H1 (cell line): ENCODE measurements around the gene SSBP3. TPM values are rescaled to one million over a fixed set of nuclear protein-coding genes. Genes with fewer than 3 reads are reported as not detected.

Experiments
- CTCF ChIA-PET: fragments of 300-600 bp; sonication (Branson Sonifier 250); formaldehyde crosslinking; loops from one replicate; lab custom pipeline; 2021; ENCODE audit not compliant: partially characterized antibody; lab: Charles Lee
- POLR2A ChIA-PET: fragments of 300-600 bp; sonication (Branson Sonifier 250); formaldehyde crosslinking; loops from one replicate; lab custom pipeline; 2021; ENCODE audit warnings: inconsistent platforms; ENCODE audit not compliant: partially characterized antibody; lab: Charles Lee
- DNase-seq, 2 experiments: peaks; one replicate each; pipeline versions ENCODE4 v3.0.0 to v3.0.0-alpha.2; 2010 to 2022; ENCODE audit warnings: low spot score in 2 of 2, low read depth in 1 of 2, mixed read lengths in 1 of 2
- FAIRE-seq: peaks from 2 replicates; lab custom pipeline; 2011; peaks lifted over from hg19 to GRCh38; lab: Jason Lieb, UNC
- H2AFZ ChIP-seq: 2 replicates; pipeline ENCODE4 v1.8.1; 2012; ENCODE audit warnings: low read length, inconsistent platforms
- H2AK5ac ChIP-seq: 2 replicates; pipeline ENCODE4 v1.6.1; 2013; ENCODE audit warnings: low read depth, low read length
- H2BK120ac ChIP-seq: replicated peaks from 2 replicates; pipeline ENCODE3; 2013; ENCODE audit warnings: low read depth, low read length, inconsistent platforms
- H2BK12ac ChIP-seq: 2 replicates; pipeline ENCODE4 v1.6.1; 2013; ENCODE audit warnings: low read depth, low read length
- H2BK15ac ChIP-seq: 2 replicates; pipeline ENCODE4 v1.6.1; 2013; ENCODE audit warnings: low read length
- H2BK20ac ChIP-seq: 2 replicates; pipeline ENCODE4 v1.6.1; 2013; ENCODE audit warnings: low read length
- H2BK5ac ChIP-seq: 2 replicates; pipeline ENCODE4 v1.6.1; 2013; ENCODE audit warnings: low read depth, low read length
- H3K14ac ChIP-seq: 2 replicates; pipeline ENCODE4 v1.6.1; 2013; ENCODE audit warnings: inconsistent platforms; ENCODE audit not compliant: insufficient read length
- H3K18ac ChIP-seq: 2 replicates; pipeline ENCODE4 v1.6.1; 2013; ENCODE audit warnings: low read length; ENCODE audit errors: extremely low read depth
- H3K23ac ChIP-seq: 2 replicates; pipeline ENCODE4 v1.6.1; 2013; ENCODE audit warnings: inconsistent platforms; ENCODE audit not compliant: insufficient read length
- H3K23me2 ChIP-seq: 2 replicates; pipeline ENCODE4 v1.6.1; 2013; ENCODE audit warnings: low read depth, low read length
- H3K27ac ChIP-seq: 2 replicates; pipeline ENCODE4 v1.6.1; 2011; ENCODE audit warnings: low read depth, low read length, inconsistent platforms
- H3K27me3 ChIP-seq, 4 experiments: replicated peaks in 1 of 4; 1 replicate in 1 of 4; 2 replicates in 3 of 4; pipeline versions ENCODE4 v1.6.1 to v1.8.1; 2011 to 2013; ENCODE audit warnings: low read length in 3 of 4, mild to moderate bottlenecking in 3 of 4, inconsistent platforms in 2 of 4, mixed read lengths in 2 of 4, moderate library complexity in 1 of 4; ENCODE audit not compliant: control insufficient read depth in 3 of 4, insufficient read depth in 3 of 4; ENCODE audit errors: extremely low read depth in 1 of 4
- H3K36me3 ChIP-seq, 4 experiments: 2 replicates each; pipeline versions ENCODE4 v1.6.1 to v1.8.1; 2011 to 2013; ENCODE audit warnings: mild to moderate bottlenecking in 4 of 4, low read length in 3 of 4, moderate library complexity in 2 of 4, control low read depth in 1 of 4, inconsistent platforms in 1 of 4; ENCODE audit not compliant: insufficient read depth in 4 of 4, control insufficient read depth in 2 of 4
- H3K4ac ChIP-seq: replicated peaks from 2 replicates; pipeline ENCODE3; 2013; ENCODE audit warnings: low read length, low read depth, mixed read lengths, inconsistent platforms; ENCODE audit not compliant: insufficient read length
- H3K4me1 ChIP-seq, 4 experiments: replicated peaks in 1 of 4; 1 replicate in 1 of 4; 2 replicates in 3 of 4; pipeline versions ENCODE4 v1.6.1 to v1.8.1; 2011 to 2013; ENCODE audit warnings: low read length in 3 of 4, inconsistent platforms in 2 of 4, mixed read lengths in 1 of 4; ENCODE audit not compliant: insufficient read depth in 4 of 4, control insufficient read depth in 3 of 4
- H3K4me2 ChIP-seq, 2 experiments: 2 replicates each; pipeline versions ENCODE4 v1.6.1 to v1.8.1; 2011 to 2013; ENCODE audit warnings: low read depth in 2 of 2, low read length in 2 of 2, control low read depth in 1 of 2, inconsistent platforms in 1 of 2, mild to moderate bottlenecking in 1 of 2; ENCODE audit not compliant: insufficient read depth in 1 of 2
- H3K4me3 ChIP-seq, 4 experiments: fragments of 200-600, 300-600 bp in 1 of 4; sonication (generic), shearing (Covaris generic), sonication (Bioruptor Twin) in 1 of 4; 2 replicates each; pipeline versions ENCODE4 v1.5.1 to v1.8.1; 2011 to 2016; ENCODE audit warnings: low read length in 4 of 4, low read depth in 3 of 4, control low read depth in 2 of 4, inconsistent platforms in 2 of 4, mild to moderate bottlenecking in 2 of 4, mixed read lengths in 1 of 4, moderate library complexity in 1 of 4; ENCODE audit not compliant: insufficient read depth in 2 of 4; ENCODE audit errors: extremely low read depth in 1 of 4
- H3K56ac ChIP-seq: replicated peaks from 2 replicates; pipeline ENCODE3; 2013; ENCODE audit warnings: low read depth, mild to moderate bottlenecking, mixed read lengths, low read length, inconsistent platforms; ENCODE audit not compliant: insufficient read length
- H3K79me1 ChIP-seq: 2 replicates; pipeline ENCODE4 v1.6.1; 2013; ENCODE audit warnings: low read depth, low read length, control low read depth
- H3K79me2 ChIP-seq, 2 experiments: 2 replicates each; pipeline versions ENCODE4 v1.6.1 to v1.8.1; 2012 to 2013; ENCODE audit warnings: low read length in 2 of 2, mild to moderate bottlenecking in 2 of 2, inconsistent platforms in 1 of 2; ENCODE audit not compliant: insufficient read depth in 2 of 2, control insufficient read depth in 1 of 2
- H3K9ac ChIP-seq, 4 experiments: replicated peaks in 1 of 4; 1 replicate in 1 of 4; 2 replicates in 3 of 4; pipeline versions ENCODE4 v1.6.1 to v1.8.1; 2011 to 2013; ENCODE audit warnings: low read depth in 3 of 4, low read length in 3 of 4, control low read depth in 2 of 4, mild to moderate bottlenecking in 2 of 4, moderate library complexity in 2 of 4, inconsistent platforms in 1 of 4; ENCODE audit errors: extremely low read depth in 1 of 4
- H3K9me3 ChIP-seq, 2 experiments: 2 replicates each; pipeline versions ENCODE4 v1.6.1 to v1.8.1; 2012 to 2013; ENCODE audit warnings: mild to moderate bottlenecking in 2 of 2, moderate library complexity in 2 of 2, control low read depth in 1 of 2, inconsistent platforms in 1 of 2, low read depth in 1 of 2, low read length in 1 of 2, mixed read lengths in 1 of 2; ENCODE audit not compliant: insufficient read depth in 2 of 2
- H4K20me1 ChIP-seq, 2 experiments: replicated peaks in 1 of 2; 2 replicates each; pipeline versions ENCODE3 to v1.8.1; 2011 to 2013; ENCODE audit warnings: inconsistent platforms in 2 of 2, low read length in 2 of 2, mild to moderate bottlenecking in 1 of 2; ENCODE audit not compliant: insufficient read depth in 2 of 2, control insufficient read depth in 1 of 2
- H4K5ac ChIP-seq: 2 replicates; pipeline ENCODE4 v1.6.1; 2013; ENCODE audit warnings: low read length, low read depth, mixed read lengths, inconsistent platforms; ENCODE audit not compliant: insufficient read length
- H4K8ac ChIP-seq: 2 replicates; pipeline ENCODE4 v1.8.0; 2013; ENCODE audit warnings: mild to moderate bottlenecking, moderate library complexity, low read length, inconsistent platforms; ENCODE audit not compliant: insufficient read depth; ENCODE audit errors: extremely low read depth
- H4K91ac ChIP-seq: replicated peaks from 2 replicates; pipeline ENCODE3; 2013; ENCODE audit warnings: low read length, mixed read lengths, inconsistent platforms; ENCODE audit not compliant: insufficient read length
- ATF2 ChIP-seq: IDR thresholded peaks from 2 replicates; pipeline ENCODE4 v1.6.1; 2012; ENCODE audit warnings: low read length, inconsistent platforms
- HDAC2 ChIP-seq, 2 experiments: fragments of 300-600 bp in 1 of 2; sonication (generic) in 1 of 2; IDR thresholded peaks; 2 replicates each; pipeline ENCODE4 v1.6.1; 2011 to 2012; ENCODE audit warnings: low read depth in 2 of 2, low read length in 2 of 2, mild to moderate bottlenecking in 2 of 2, moderate library complexity in 2 of 2, borderline replicate concordance in 1 of 2, inconsistent platforms in 1 of 2
- POLR2A ChIP-seq, 2 experiments: IDR thresholded peaks; 1 replicate in 1 of 2; 2 replicates in 1 of 2; pipeline ENCODE4 v1.6.1; 2011; ENCODE audit warnings: low read depth in 2 of 2, low read length in 2 of 2, mild to moderate bottlenecking in 2 of 2; ENCODE audit errors: control extremely low read depth in 1 of 2
- POLR2AphosphoS5 ChIP-seq: IDR thresholded peaks from 2 replicates; pipeline ENCODE4 v1.6.1; 2011; ENCODE audit warnings: low read depth, low read length
- RNF2 ChIP-seq: fragments of 200-900, 300-1000 bp; sonication (generic); IDR thresholded peaks from 2 replicates; pipeline ENCODE4 v1.7.1; 2016; ENCODE audit warnings: borderline replicate concordance, low read depth, mild to moderate bottlenecking, antibody characterized with exemption, low read length; ENCODE audit not compliant: poor library complexity, severe bottlenecking; ENCODE audit errors: missing control alignments
- SIRT6 ChIP-seq: IDR thresholded peaks from one replicate; pipeline ENCODE4 v1.7.1; 2012; ENCODE audit warnings: low read length, inconsistent platforms
- SUZ12 ChIP-seq: fragments of 200-600 bp; sonication (generic); IDR thresholded peaks from 2 replicates; pipeline ENCODE4 v1.6.1; 2012; ENCODE audit warnings: mild to moderate bottlenecking, inconsistent platforms, low read length, moderate library complexity, mixed read lengths
- TCF12 ChIP-seq: IDR thresholded peaks from 2 replicates; pipeline ENCODE4 v1.6.1; 2011; ENCODE audit warnings: low read depth, mild to moderate bottlenecking, low read length
- YY1 ChIP-seq: IDR thresholded peaks from 2 replicates; pipeline ENCODE4 v1.6.1; 2011; ENCODE audit warnings: low read depth, mild to moderate bottlenecking, low read length
- WGBS, 2 experiments: shearing (Covaris generic) in 1 of 2; methylation state at CpG; one replicate each; pipeline versions ENCODE4 v1.1.6 to v1.1.7; 2013 to 2015; ENCODE audit warnings: low lambda C conversion rate in 2 of 2, mixed read lengths in 2 of 2, inconsistent platforms in 1 of 2, low coverage in 1 of 2, missing lambda C conversion rate in 1 of 2; ENCODE audit not compliant: insufficient replicate concordance in 2 of 2, insufficient coverage in 1 of 2, insufficient read length in 1 of 2; ENCODE audit errors: extremely low coverage in 1 of 2, missing lambda C conversion rate in 1 of 2; 5-methylcytosine and 5-hydroxymethylcytosine counted together
- polyA plus RNA-seq, 7 experiments: library from polyadenylated mRNA; depleted of rRNA in 3 of 7; stranded (reverse) in 5 of 7; unstranded in 2 of 7; fragments of >200 nt in 5 of 7; fragments of 200-250 nt in 2 of 7; gene quantifications; 1 replicate in 5 of 7; 2 replicates in 1 of 7; 4 replicates in 1 of 7; pipeline versions ENCODE4 v1.2.1 to v1.2.3, GENCODE V29; 2011 to 2013; ENCODE audit warnings: missing spikeins in 2 of 7, mixed read lengths in 2 of 7
- total RNA-seq: library from RNA; stranded (reverse); fragmentation: NEBNext Ultra II Directional; extraction: Animal tissue kit (Norgen Biotek cat#: 25700); gene quantifications from 2 replicates; pipeline ENCODE4 v1.2.1, GENCODE V29; 2021

SSBP3 gene
- total and polyA plus RNA-seq, 2 of the 8 experiments (the other 6 are each of a cell fraction or from before 2014, with no cell fraction given), result 99.7 to 133 TPM

- 12% methylated on average over 16 of the region's 19 CpGs; no CpG with 5 or more reads in 1 of the 2 experiments for WGBS, 2 experiments
- Histone ChIP-seq H3K18ac (peak overlapping the region; percentile 96), H3K79me1 (peaks cover 30% of the 10 kb centered on the region), H3K4me3 (peak overlapping the region in 3 of 4 experiments; percentile 12 to 47 (median 29); a peak in 5 of 8 replicates), H2BK120ac (no peak overlapping the region), H2BK12ac (peak overlapping the region; percentile 82), H4K8ac (peak overlapping the region; percentile 83; the same call in 1 of the 2 replicates), H3K27me3 (no peaks in the 10 kb centered on the region), H3K27ac (peak overlapping the region; percentile 75), H3K23me2 (no peaks in the 10 kb centered on the region), H3K4me1 (peaks cover 32 to 51% (median 37%) of the 10 kb centered on the region in 4 experiments), H2AFZ (no peak overlapping the region), H3K23ac (no peak overlapping the region), H3K9me3 (no peaks in the 10 kb centered on the region), H4K5ac (peak overlapping the region; percentile 14), H4K91ac (peak overlapping the region; percentile 41), H2AK5ac (peak overlapping the region; percentile 94), H3K36me3 (no peaks in the 10 kb centered on the region), H3K56ac (no peak overlapping the region), H2BK5ac (peak overlapping the region; percentile 81), H3K9ac (peak overlapping the region in 3 of 4 experiments; percentile 31 to 49 (median 41); a peak in 5 of 7 replicates), H2BK20ac (peak overlapping the region; percentile 21), H3K4ac (no peak overlapping the region), H3K4me2 (peak overlapping the region; percentile 70 to 71), H3K79me2 (peaks cover 29 to 69% of the 10 kb centered on the region in 2 experiments), H2BK15ac (0 out of 2 replicates have a peak overlapping the region, but pooled peaks have one; percentile 61), H4K20me1 (peaks cover 6 to 18% of the 10 kb centered on the region in 2 experiments), H3K14ac (no peak overlapping the region)
- FAIRE-seq, result no peak
- ChIA-PET POLR2A (interaction anchor here (0.8 to 4.6 kb wide), 23 partner anchors 9 to 178 kb away, joined by 3 to 33 read pairs (median 4); partner anchors contain the start of gene SSBP3), CTCF (interaction anchor here (0.6 to 7.4 kb wide), 33 partner anchors 9 to 189 kb away, joined by 3 to 69 read pairs (median 6); no protein-coding TSS in a partner anchor)
- DNase-seq, result no peak
- TF ChIP-seq YY1 (peak; percentile 49; the same call in 1 of the 2 replicates), RNF2 (no peak), HDAC2 (IDR thresholded peaks at IDR 0.05; ENCODE audit: borderline replicate concordance in 1 of 2, low read depth in 2 of 2, low read length in 2 of 2) (peak; percentile 23 to 82; a peak in 1 of 4 replicates), POLR2AphosphoS5 (peak; percentile 51), POLR2A (IDR thresholded peaks at IDR 0.05; ENCODE audit: control extremely low read depth in 1 of 2, low read depth in 2 of 2, low read length in 2 of 2) (peak in 1 of 2 experiments; percentile 63; a peak in 2 of 3 replicates), TCF12 (peak; percentile 76; the same call in 1 of the 2 replicates), ATF2 (0 out of 2 replicates have a peak, but pooled peaks have one; percentile 35), SIRT6 (no peak), SUZ12 (no peak)
These were observed 96.4 kb downstream of the SSBP3 start for GRCh38 chr1:54309631-54310366.
